ENCODE measurements around the gene OR5AU1. TPM values are rescaled to one million over a fixed set of nuclear protein-coding genes. Genes with fewer than 3 reads are reported as not detected.
A peak's percentile ranks its signal among the peaks of the same experiment; 100 is the strongest.

OR5AU1 gene
- total and polyA plus RNA-seq, 4 donors, result 0.05 to 0.11 TPM; not detected in 2

- no peak for DNase-seq (ENCODE audit: low read depth in 4 of 6, low spot score in 6 of 6)
- Histone ChIP-seq H3K27me3 (ENCODE audit: control insufficient read depth, insufficient read depth, low read length) (no peaks in the 10 kb centered on the region), H3K27ac (ENCODE audit: low read depth, low read length) (no peak overlapping the region), H3K4me1 (ENCODE audit: control insufficient read depth, insufficient read depth, low read length) (no peaks in the 10 kb centered on the region), H3K4me3 (ENCODE audit: low read depth, low read length) (no peak overlapping the region), H3K36me3 (ENCODE audit: control insufficient read depth, insufficient read depth, low read length) (no peaks in the 10 kb centered on the region), H3K9me3 (ENCODE audit: control insufficient read depth, insufficient read depth, low read length) (peaks cover 5% of the 10 kb centered on the region)
- 91% methylated on average over 4 of the region's 4 CpGs for whole genome bisulfite sequencing (ENCODE audit: insufficient coverage)
Observed at GRCh38 chr14:21149641-21150367, 6.1 kb downstream of the OR5AU1 start.

GRCh38 chr14:21145437-21145836 lies 10.4 kb downstream of the OR5AU1 start:
- Histone ChIP-seq H3K27me3 (ENCODE audit: control insufficient read depth, insufficient read depth, low read length) (no peaks in the 10 kb centered on the region), H3K4me1 (ENCODE audit: control insufficient read depth, insufficient read depth, low read length) (no peaks in the 10 kb centered on the region), H3K9me3 (ENCODE audit: control insufficient read depth, insufficient read depth, low read length) (peaks cover 5% of the 10 kb centered on the region), H3K4me3 (ENCODE audit: low read depth, low read length) (no peak overlapping the region), H3K36me3 (ENCODE audit: control insufficient read depth, insufficient read depth, low read length) (no peaks in the 10 kb centered on the region), H3K27ac (ENCODE audit: low read depth, low read length) (no peak overlapping the region)
- no peak for DNase-seq (ENCODE audit: low read depth in 4 of 6, low spot score in 6 of 6)

GRCh38 chr14:21142357-21142756 lies 13.5 kb downstream of the OR5AU1 start:
- H3K36me3 ChIP-seq (ENCODE audit: control insufficient read depth, insufficient read depth, low read length), result no peaks in the 10 kb centered on the region
- WGBS (ENCODE audit: insufficient coverage), result 100% methylated on average over 1 of the region's 1 CpG
- no peak overlapping the region for H3K27ac ChIP-seq (ENCODE audit: low read depth, low read length)
- H3K4me1 ChIP-seq (ENCODE audit: control insufficient read depth, insufficient read depth, low read length), result no peaks in the 10 kb centered on the region
- peaks cover 5% of the 10 kb centered on the region for H3K9me3 ChIP-seq (ENCODE audit: control insufficient read depth, insufficient read depth, low read length)
- DNase-seq (ENCODE audit: low read depth in 4 of 6, low spot score in 6 of 6), result no peak
- H3K4me3 ChIP-seq (ENCODE audit: low read depth, low read length), result no peak overlapping the region
- H3K27me3 ChIP-seq (ENCODE audit: control insufficient read depth, insufficient read depth, low read length), result no peaks in the 10 kb centered on the region

- peak in 2 of 6 donors; percentile 2 to 4 for DNase-seq (ENCODE audit: low read depth in 4 of 6, low spot score in 6 of 6)
- Histone ChIP-seq H3K4me1 (ENCODE audit: control insufficient read depth, insufficient read depth, low read length) (no peaks in the 10 kb centered on the region), H3K4me3 (ENCODE audit: low read depth, low read length) (no peak overlapping the region), H3K27me3 (ENCODE audit: control insufficient read depth, insufficient read depth, low read length) (no peaks in the 10 kb centered on the region), H3K36me3 (ENCODE audit: control insufficient read depth, insufficient read depth, low read length) (no peaks in the 10 kb centered on the region), H3K9me3 (ENCODE audit: control insufficient read depth, insufficient read depth, low read length) (no peaks in the 10 kb centered on the region), H3K27ac (ENCODE audit: low read depth, low read length) (no peak overlapping the region)
- 13% methylated on average over 1 of the region's 1 CpG for WGBS (ENCODE audit: insufficient coverage)
Observed at GRCh38 chr14:21136024-21136423, 19.8 kb downstream of the OR5AU1 start.

- Histone ChIP-seq H3K27ac (ENCODE audit: low read depth, low read length) (no peak overlapping the region), H3K27me3 (ENCODE audit: control insufficient read depth, insufficient read depth, low read length) (no peaks in the 10 kb centered on the region), H3K4me3 (ENCODE audit: low read depth, low read length) (no peak overlapping the region), H3K9me3 (ENCODE audit: control insufficient read depth, insufficient read depth, low read length) (no peaks in the 10 kb centered on the region), H3K4me1 (ENCODE audit: control insufficient read depth, insufficient read depth, low read length) (no peaks in the 10 kb centered on the region), H3K36me3 (ENCODE audit: control insufficient read depth, insufficient read depth, low read length) (no peaks in the 10 kb centered on the region)
- no peak for DNase-seq (ENCODE audit: low read depth in 4 of 6, low spot score in 6 of 6)
- WGBS (ENCODE audit: insufficient coverage), result no CpG with 5 or more reads among the region's 1 CpG
Observed at GRCh38 chr14:21133901-21134300, 22.0 kb downstream of the OR5AU1 start.

- WGBS (ENCODE audit: insufficient coverage), result no CpG with 5 or more reads among the region's 1 CpG
- no peaks in the 10 kb centered on the region for H3K9me3 ChIP-seq (ENCODE audit: control insufficient read depth, insufficient read depth, low read length)
- H3K4me1 ChIP-seq (ENCODE audit: control insufficient read depth, insufficient read depth, low read length), result no peaks in the 10 kb centered on the region
- H3K27me3 ChIP-seq (ENCODE audit: control insufficient read depth, insufficient read depth, low read length), result no peaks in the 10 kb centered on the region
- no peaks in the 10 kb centered on the region for H3K36me3 ChIP-seq (ENCODE audit: control insufficient read depth, insufficient read depth, low read length)
- H3K4me3 ChIP-seq (ENCODE audit: low read depth, low read length), result no peak overlapping the region
- H3K27ac ChIP-seq (ENCODE audit: low read depth, low read length), result no peak overlapping the region
- no peak for DNase-seq (ENCODE audit: low read depth in 4 of 6, low spot score in 6 of 6)
Observed at GRCh38 chr14:21123429-21123828, 32.4 kb downstream of the OR5AU1 start.

- WGBS (ENCODE audit: insufficient coverage), result no CpG with 5 or more reads among the region's 1 CpG
- Histone ChIP-seq H3K27ac (ENCODE audit: low read depth, low read length) (no peak overlapping the region), H3K27me3 (ENCODE audit: control insufficient read depth, insufficient read depth, low read length) (no peaks in the 10 kb centered on the region), H3K4me3 (ENCODE audit: low read depth, low read length) (no peak overlapping the region), H3K9me3 (ENCODE audit: control insufficient read depth, insufficient read depth, low read length) (no peaks in the 10 kb centered on the region), H3K4me1 (ENCODE audit: control insufficient read depth, insufficient read depth, low read length) (no peaks in the 10 kb centered on the region), H3K36me3 (ENCODE audit: control insufficient read depth, insufficient read depth, low read length) (no peaks in the 10 kb centered on the region)
- DNase-seq (ENCODE audit: low read depth in 4 of 6, low spot score in 6 of 6), result no peak
Observed at GRCh38 chr14:21121122-21121521, 34.7 kb downstream of the OR5AU1 start.

GRCh38 chr14:21120686-21121085 lies 35.2 kb downstream of the OR5AU1 start:
- H3K27me3 ChIP-seq (ENCODE audit: control insufficient read depth, insufficient read depth, low read length), result no peaks in the 10 kb centered on the region
- H3K4me1 ChIP-seq (ENCODE audit: control insufficient read depth, insufficient read depth, low read length), result no peaks in the 10 kb centered on the region
- no peaks in the 10 kb centered on the region for H3K9me3 ChIP-seq (ENCODE audit: control insufficient read depth, insufficient read depth, low read length)
- H3K27ac ChIP-seq (ENCODE audit: low read depth, low read length), result no peak overlapping the region
- WGBS (ENCODE audit: insufficient coverage), result 40% methylated on average over 1 of the region's 6 CpGs
- H3K4me3 ChIP-seq (ENCODE audit: low read depth, low read length), result no peak overlapping the region
- no peak for DNase-seq (ENCODE audit: low read depth in 4 of 6, low spot score in 6 of 6)
- no peaks in the 10 kb centered on the region for H3K36me3 ChIP-seq (ENCODE audit: control insufficient read depth, insufficient read depth, low read length)

GRCh38 chr14:21118933-21119332 lies 36.9 kb downstream of the OR5AU1 start:
- WGBS (ENCODE audit: insufficient coverage), result no CpG with 5 or more reads among the region's 3 CpGs
- DNase-seq (ENCODE audit: low read depth in 4 of 6, low spot score in 6 of 6), result no peak

GRCh38 chr14:21113369-21113768 lies 42.5 kb downstream of the OR5AU1 start:
- H3K36me3 ChIP-seq (ENCODE audit: control insufficient read depth, insufficient read depth, low read length), result no peaks in the 10 kb centered on the region
- no peak overlapping the region for H3K4me3 ChIP-seq (ENCODE audit: low read depth, low read length)
- WGBS (ENCODE audit: insufficient coverage), result 100% methylated on average over 1 of the region's 2 CpGs
- no peak overlapping the region for H3K27ac ChIP-seq (ENCODE audit: low read depth, low read length)
- H3K4me1 ChIP-seq (ENCODE audit: control insufficient read depth, insufficient read depth, low read length), result no peaks in the 10 kb centered on the region
- no peaks in the 10 kb centered on the region for H3K9me3 ChIP-seq (ENCODE audit: control insufficient read depth, insufficient read depth, low read length)
- no peak for DNase-seq (ENCODE audit: low read depth in 4 of 6, low spot score in 6 of 6)
- H3K27me3 ChIP-seq (ENCODE audit: control insufficient read depth, insufficient read depth, low read length), result no peaks in the 10 kb centered on the region

More at GRCh38 chr14:21118933-21119332, 36.9 kb downstream of the OR5AU1 start:
- Histone ChIP-seq H3K27ac (ENCODE audit: low read depth, low read length) (no peak overlapping the region), H3K36me3 (ENCODE audit: control insufficient read depth, insufficient read depth, low read length) (no peaks in the 10 kb centered on the region), H3K4me3 (ENCODE audit: low read depth, low read length) (no peak overlapping the region), H3K9me3 (ENCODE audit: control insufficient read depth, insufficient read depth, low read length) (no peaks in the 10 kb centered on the region), H3K4me1 (ENCODE audit: control insufficient read depth, insufficient read depth, low read length) (no peaks in the 10 kb centered on the region), H3K27me3 (ENCODE audit: control insufficient read depth, insufficient read depth, low read length) (no peaks in the 10 kb centered on the region)
